ENCODE measurements around the gene FHIP1A. TPM values are rescaled to one million over a fixed set of nuclear protein-coding genes. Genes with fewer than 3 reads are reported as not detected.
A peak's percentile ranks its signal among the peaks of the same experiment; 100 is the strongest.

FHIP1A gene
- total RNA-seq, 1 donor from 2014 or later, result 4.1 TPM

DNA sequence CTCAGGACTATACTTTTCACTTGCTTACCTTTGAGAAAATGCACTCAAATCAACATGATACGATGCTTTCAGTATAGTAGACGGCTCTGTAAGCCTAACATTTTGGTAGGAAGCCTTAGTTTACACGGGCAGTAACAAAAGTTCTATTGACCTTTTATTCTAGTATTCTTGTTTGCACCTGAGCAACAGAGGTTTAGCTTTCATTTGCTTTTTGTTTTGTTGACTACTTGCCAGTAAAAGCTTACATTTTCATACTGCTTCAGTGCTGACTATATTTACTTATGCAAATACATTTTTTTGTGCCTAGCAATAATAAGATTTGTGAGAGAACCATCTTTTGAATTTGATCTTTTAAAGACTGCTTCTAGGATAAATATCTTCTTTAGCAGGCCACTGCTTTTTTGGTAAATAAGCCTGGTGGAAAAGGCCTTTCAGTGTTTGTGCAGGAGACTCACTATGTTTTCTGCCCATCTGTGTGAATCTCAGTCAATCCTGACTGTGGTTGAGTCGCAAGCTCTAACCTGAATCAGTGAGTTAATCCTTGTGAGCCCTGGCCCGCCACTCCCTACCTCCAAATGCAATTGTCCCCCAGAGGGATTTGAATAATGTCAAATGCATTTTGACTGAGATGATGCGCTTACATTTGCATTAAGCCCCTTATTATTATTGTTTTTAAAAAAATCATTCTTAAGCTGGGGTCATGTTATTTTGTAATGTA, 21.9 kb downstream of the FHIP1A start:
- Histone ChIP-seq H3K4me3 (ENCODE audit: insufficient read depth, low read depth, low read length) (no peak overlapping the region), H3K9ac (ENCODE audit: low read length) (no peak overlapping the region), H2AFZ (ENCODE audit: low read depth, low read length) (no peak overlapping the region), H3K79me2 (ENCODE audit: insufficient read depth, low read length) (no peaks in the 10 kb centered on the region), H3K9me3 (ENCODE audit: insufficient read depth, low read depth, low read length) (no peaks in the 10 kb centered on the region), H3K27me3 (ENCODE audit: insufficient read depth, low read length) (no peaks in the 10 kb centered on the region), H3K4me1 (ENCODE audit: insufficient read depth, low read length) (peaks cover 7% of the 10 kb centered on the region), H3K27ac (ENCODE audit: low read depth, low read length) (no peak overlapping the region), H4K20me1 (ENCODE audit: insufficient read depth, low read length) (no peaks in the 10 kb centered on the region), H3K4me2 (ENCODE audit: low read length) (no peak overlapping the region), H3K36me3 (ENCODE audit: insufficient read depth, low read length) (no peaks in the 10 kb centered on the region)
- Mint-ChIP-seq H3K9me3 (ENCODE audit: unreplicated experiment) (no peaks in the 10 kb centered on the region), H3K27ac (ENCODE audit: unreplicated experiment) (no peak overlapping the region), H3K27me3 (ENCODE audit: low read depth, unreplicated experiment) (no peaks in the 10 kb centered on the region), H3K36me3 (ENCODE audit: low read depth, unreplicated experiment) (no peaks in the 10 kb centered on the region), H3K4me3 (ENCODE audit: unreplicated experiment) (no peak overlapping the region), H3K4me1 (ENCODE audit: low read depth, unreplicated experiment) (peaks cover 31% of the 10 kb centered on the region)
- TF ChIP-seq, protein P1, sequence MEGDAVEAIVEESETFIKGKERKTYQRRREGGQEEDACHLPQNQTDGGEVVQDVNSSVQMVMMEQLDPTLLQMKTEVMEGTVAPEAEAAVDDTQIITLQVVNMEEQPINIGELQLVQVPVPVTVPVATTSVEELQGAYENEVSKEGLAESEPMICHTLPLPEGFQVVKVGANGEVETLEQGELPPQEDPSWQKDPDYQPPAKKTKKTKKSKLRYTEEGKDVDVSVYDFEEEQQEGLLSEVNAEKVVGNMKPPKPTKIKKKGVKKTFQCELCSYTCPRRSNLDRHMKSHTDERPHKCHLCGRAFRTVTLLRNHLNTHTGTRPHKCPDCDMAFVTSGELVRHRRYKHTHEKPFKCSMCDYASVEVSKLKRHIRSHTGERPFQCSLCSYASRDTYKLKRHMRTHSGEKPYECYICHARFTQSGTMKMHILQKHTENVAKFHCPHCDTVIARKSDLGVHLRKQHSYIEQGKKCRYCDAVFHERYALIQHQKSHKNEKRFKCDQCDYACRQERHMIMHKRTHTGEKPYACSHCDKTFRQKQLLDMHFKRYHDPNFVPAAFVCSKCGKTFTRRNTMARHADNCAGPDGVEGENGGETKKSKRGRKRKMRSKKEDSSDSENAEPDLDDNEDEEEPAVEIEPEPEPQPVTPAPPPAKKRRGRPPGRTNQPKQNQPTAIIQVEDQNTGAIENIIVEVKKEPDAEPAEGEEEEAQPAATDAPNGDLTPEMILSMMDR (IDR thresholded peaks at IDR 0.05; ENCODE audit: insufficient read depth, low read depth, low read length), result no peak
- no peak for TF ChIP-seq EZH2 (IDR thresholded peaks at IDR 0.05; ENCODE audit: insufficient read depth, low read length)
- DNase-seq (ENCODE audit: low read depth) (no peak), FAIRE-seq (no peak)

GRCh38 chr4:151431728-151432127, 22.8 kb downstream of the FHIP1A start:
- no peaks in the 10 kb centered on the region for H3K9me3 Mint-ChIP-seq (ENCODE audit: unreplicated experiment)
- Histone ChIP-seq H3K4me2 (ENCODE audit: low read length) (no peak overlapping the region), H3K4me1 (ENCODE audit: insufficient read depth, low read length) (peaks cover 15% of the 10 kb centered on the region), H3K79me2 (ENCODE audit: insufficient read depth, low read length) (no peaks in the 10 kb centered on the region), H3K36me3 (ENCODE audit: insufficient read depth, low read length) (no peaks in the 10 kb centered on the region), H2AFZ (ENCODE audit: low read depth, low read length) (no peak overlapping the region), H3K9me3 (ENCODE audit: insufficient read depth, low read depth, low read length) (no peaks in the 10 kb centered on the region), H3K27me3 (ENCODE audit: insufficient read depth, low read length) (no peaks in the 10 kb centered on the region), H4K20me1 (ENCODE audit: insufficient read depth, low read length) (no peaks in the 10 kb centered on the region), H3K4me3 (ENCODE audit: insufficient read depth, low read depth, low read length) (no peak overlapping the region), H3K27ac (ENCODE audit: low read depth, low read length) (no peak overlapping the region), H3K9ac (ENCODE audit: low read length) (no peak overlapping the region)
- no peak overlapping the region for H3K27ac Mint-ChIP-seq (ENCODE audit: unreplicated experiment)
- peaks cover 35% of the 10 kb centered on the region for H3K4me1 Mint-ChIP-seq (ENCODE audit: low read depth, unreplicated experiment)
- H3K27me3 Mint-ChIP-seq (ENCODE audit: low read depth, unreplicated experiment), result no peaks in the 10 kb centered on the region
- FAIRE-seq, result no peak
- no peak for TF ChIP-seq EZH2 (IDR thresholded peaks at IDR 0.05; ENCODE audit: insufficient read depth, low read length)
- H3K4me3 Mint-ChIP-seq (ENCODE audit: unreplicated experiment), result no peak overlapping the region
- H3K36me3 Mint-ChIP-seq (ENCODE audit: low read depth, unreplicated experiment), result no peaks in the 10 kb centered on the region
- no peak for DNase-seq (ENCODE audit: low read depth)

GRCh38 chr4:151432654-151433053, 23.7 kb downstream of the FHIP1A start:
- no peaks in the 10 kb centered on the region for H3K79me2 ChIP-seq (ENCODE audit: insufficient read depth, low read length)
- H3K36me3 ChIP-seq (ENCODE audit: insufficient read depth, low read length), result no peaks in the 10 kb centered on the region
- H3K9me3 ChIP-seq (ENCODE audit: insufficient read depth, low read depth, low read length), result no peaks in the 10 kb centered on the region
- TF ChIP-seq, protein P1 (IDR thresholded peaks at IDR 0.05; ENCODE audit: insufficient read depth, low read depth, low read length), result no peak
- no peak for TF ChIP-seq EZH2 (IDR thresholded peaks at IDR 0.05; ENCODE audit: insufficient read depth, low read length)
- FAIRE-seq, result peak; percentile 50
- no peaks in the 10 kb centered on the region for H4K20me1 ChIP-seq (ENCODE audit: insufficient read depth, low read length)
- Mint-ChIP-seq H3K27ac (ENCODE audit: unreplicated experiment) (peak overlapping the region; percentile 3), H3K4me3 (ENCODE audit: unreplicated experiment) (no peak overlapping the region), H3K4me1 (ENCODE audit: low read depth, unreplicated experiment) (peaks cover 35% of the 10 kb centered on the region), H3K9me3 (ENCODE audit: unreplicated experiment) (no peaks in the 10 kb centered on the region), H3K27me3 (ENCODE audit: low read depth, unreplicated experiment) (no peaks in the 10 kb centered on the region), H3K36me3 (ENCODE audit: low read depth, unreplicated experiment) (no peaks in the 10 kb centered on the region)
- H3K27ac ChIP-seq (ENCODE audit: low read depth, low read length), result no peak overlapping the region
- peaks cover 15% of the 10 kb centered on the region for H3K4me1 ChIP-seq (ENCODE audit: insufficient read depth, low read length)
- no peak overlapping the region for H3K9ac ChIP-seq (ENCODE audit: low read length)
- H3K4me2 ChIP-seq (ENCODE audit: low read length), result no peak overlapping the region
- DNase-seq (ENCODE audit: low read depth), result no peak
- no peak overlapping the region for H2AFZ ChIP-seq (ENCODE audit: low read depth, low read length)
- no peak overlapping the region for H3K4me3 ChIP-seq (ENCODE audit: insufficient read depth, low read depth, low read length)
- H3K27me3 ChIP-seq (ENCODE audit: insufficient read depth, low read length), result no peaks in the 10 kb centered on the region

Data from astrocyte (in vitro differentiated cells and primary cell).